GM12878 (cell line): ENCODE data around the gene ATCAY. TPM values are rescaled to one million over a fixed set of nuclear protein-coding genes. Genes with fewer than 3 reads are reported as not detected.
"Not testable (repeated sequence)": the region's sequence is repeated elsewhere in the genome, so short reads cannot be mapped to it uniquely, and the experiment has no call there.

Experiments used
- ATAC-seq: fragments of 200-7000 bp; cut with Tn5 transposase; 3 replicates; pipeline ENCODE4 v1.9.1; 2020; ENCODE audit warnings: mild to moderate bottlenecking, moderate library complexity
- BruUV-seq: library from RNA; stranded (reverse); fragments of 400-500 nt; replicated peaks from 2 replicates; lab custom pipeline; 2021; lab: Mats Ljungman, UMichigan
- CTCF ChIA-PET: fragments of 300-600 bp; sonication (Branson Sonifier 250); formaldehyde crosslinking; extraction: SDS; loops from one replicate; lab custom pipeline; 2021; ENCODE audit warnings: inconsistent platforms; lab: Yijun Ruan, JAX
- POLR2A ChIA-PET: fragments of 350-600 bp; formaldehyde crosslinking; extraction: SDS; loops from one replicate; lab custom pipeline; 2021; ENCODE audit warnings: inconsistent platforms; lab: Charles Lee
- RAD21 ChIA-PET: fragments of 300-600 bp; sonication (Branson Sonifier 250); formaldehyde crosslinking; loops from one replicate; lab custom pipeline; 2023; ENCODE audit warnings: antibody characterized with exemption; ENCODE audit not compliant: unreplicated experiment; lab: Charles Lee
- SMC1A ChIA-PET: fragments of 300-600 bp; sonication (Branson Sonifier 250); formaldehyde crosslinking; loops from one replicate; lab custom pipeline; 2023; ENCODE audit not compliant: unreplicated experiment, uncharacterized antibody; lab: Charles Lee
- DNase-seq: peaks from one replicate; pipeline ENCODE4 v3.0.0-alpha.2; 2011; ENCODE audit warnings: low read depth, low spot score
- FAIRE-seq: peaks from 3 replicates; lab custom pipeline; 2011; peaks lifted over from hg19 to GRCh38; lab: Jason Lieb, UNC
- H2AFZ ChIP-seq: 2 replicates; pipeline ENCODE4 v1.6.0; 2011; ENCODE audit warnings: low read depth, low read length, control low read depth; ENCODE audit not compliant: control insufficient read depth
- H3K27ac ChIP-seq: 2 replicates; pipeline ENCODE4 v1.5.1; 2011; ENCODE audit warnings: control low read depth; ENCODE audit not compliant: control insufficient read depth, insufficient read depth
- H3K27me3 ChIP-seq, 2 experiments: replicated peaks in 1 of 2; 2 replicates each; pipeline versions ENCODE4 v1.6.0 to v1.6.1; 2011; ENCODE audit warnings: low read length in 1 of 2; ENCODE audit not compliant: control insufficient read depth in 2 of 2, insufficient read depth in 2 of 2
- H3K36me3 ChIP-seq, 2 experiments: 2 replicates each; pipeline ENCODE4 v1.5.1; 2011; ENCODE audit warnings: low read length in 1 of 2; ENCODE audit not compliant: control insufficient read depth in 2 of 2, insufficient read depth in 2 of 2
- H3K4me1 ChIP-seq: 2 replicates; pipeline ENCODE4 v1.6.1; 2011; ENCODE audit warnings: mild to moderate bottlenecking, low read length, moderate library complexity, mixed read lengths; ENCODE audit not compliant: control insufficient read depth, insufficient read depth
- H3K4me2 ChIP-seq: 2 replicates; pipeline ENCODE4 v1.6.0; 2011; ENCODE audit warnings: control low read depth; ENCODE audit not compliant: control insufficient read depth, insufficient read depth
- H3K4me3 ChIP-seq: fragments of 200-600 bp; sonication (generic); 2 replicates; pipeline ENCODE4 v1.5.1; 2016
- H3K79me2 ChIP-seq: 2 replicates; pipeline ENCODE4 v1.6.0; 2011; ENCODE audit warnings: low read length; ENCODE audit not compliant: control insufficient read depth, insufficient read depth
- H3K9ac ChIP-seq: 2 replicates; pipeline ENCODE4 v1.8.0; 2011; ENCODE audit warnings: low read length, control low read depth, mixed read lengths; ENCODE audit not compliant: control insufficient read depth, insufficient read depth
- H3K9me3 ChIP-seq: replicated peaks from 3 replicates; pipeline ENCODE4 v1.5.1; 2011; ENCODE audit warnings: mild to moderate bottlenecking, low read length; ENCODE audit not compliant: control insufficient read depth, insufficient read depth
- H4K20me1 ChIP-seq: 2 replicates; pipeline ENCODE4 v1.6.0; 2011; ENCODE audit not compliant: control insufficient read depth, insufficient read depth
- ATF7 ChIP-seq: fragments of 450-650 bp; IDR thresholded peaks from 2 replicates; pipeline ENCODE4 v1.6.1; 2016; ENCODE audit warnings: low read depth, mild to moderate bottlenecking
- MEF2B ChIP-seq: fragments of 450-650 bp; IDR thresholded peaks from 2 replicates; pipeline ENCODE4 v1.6.1; 2018; ENCODE audit warnings: mild to moderate bottlenecking, moderate library complexity; ENCODE audit not compliant: partially characterized antibody, poor library complexity, severe bottlenecking
- RELA ChIP-seq: fragments of 450-650 bp; IDR thresholded peaks from 2 replicates; pipeline ENCODE4 v1.8.0; 2014; ENCODE audit warnings: borderline replicate concordance; ENCODE audit not compliant: partially characterized antibody
- SREBF2 ChIP-seq: IDR thresholded peaks from 2 replicates; pipeline ENCODE4 v1.6.1; 2012; ENCODE audit warnings: mild to moderate bottlenecking, low read length
- WGBS: methylation state at CpG from one replicate; pipeline ENCODE4 v1.1.6; 2016; ENCODE audit warnings: low lambda C conversion rate; ENCODE audit not compliant: insufficient replicate concordance, insufficient coverage; ENCODE audit errors: missing lambda C conversion rate; 5-methylcytosine and 5-hydroxymethylcytosine counted together
- in situ Hi-C: fragments of 300-500 bp; cut with MboI; formaldehyde crosslinking; loops from 9 replicates; pipeline ENCODE4 v1.14.3; 2018; ENCODE audit warnings: mixed read lengths
- intact Hi-C: fragments of 100-400 bp; cut with micrococcal nuclease; formaldehyde crosslinking; loops from one replicate; pipeline ENCODE4 v1.14.2; 2022; ENCODE audit not compliant: unreplicated experiment
- polyA plus RNA-seq, 11 experiments: library from polyadenylated mRNA; depleted of rRNA in 4 of 11; unstranded in 6 of 11; stranded (reverse) in 5 of 11; fragments of >200 nt; fragmentation: Nextera tagmentation in 4 of 11; fragmentation: Illumina TruSeq in 1 of 11; extraction: Ambion mirVana in 4 of 11; extraction: Trizol in 1 of 11; gene quantifications; 1 replicate in 1 of 11; 2 replicates in 10 of 11; pipeline versions ENCODE4 v1.2.1 to v1.2.3, GENCODE V29; 2011 to 2016; ENCODE audit warnings: inconsistent platforms in 2 of 11, missing spikeins in 2 of 11, low read depth in 1 of 11
- total RNA-seq, 4 experiments: library from RNA; depleted of rRNA in 3 of 4; stranded (reverse); fragments of >200 nt in 3 of 4; fragmentation: Illumina TruSeq in 1 of 4; extraction: Trizol in 1 of 4; gene quantifications; 2 replicates each; pipeline versions ENCODE4 v1.2.1 to v1.2.3, GENCODE V29; 2013 to 2021

The ATCAY gene
- total and polyA plus RNA-seq, 10 of the 15 experiments (the other 5 are each of a cell fraction or from before 2014, with no cell fraction given), result under 0.01 to 0.04 (median 0.02) TPM; not detected in 4

GRCh38 chr19:3966051-3967017 is 85.8 kb downstream of the ATCAY start:
- 88% methylated on average over 30 of the region's 30 CpGs for WGBS
- no peak for TF ChIP-seq ATF7
- TF ChIP-seq RELA, result no peak
- no peak for TF ChIP-seq MEF2B
- TF ChIP-seq SREBF2, result no peak
- SMC1A ChIA-PET, result no interaction called here
- in situ Hi-C loops (no loop called here), intact Hi-C loops (no loop called here)
- no peak overlapping the region for H3K4me3 ChIP-seq
- no peak overlapping the region for H3K4me2 ChIP-seq
- RAD21 ChIA-PET, result no interaction called here
- peaks cover 2% of the 10 kb centered on the region for H3K4me1 ChIP-seq
- ATAC-seq, result no peak
- peaks cover 3 to 7% of the 10 kb centered on the region in 2 experiments; a peak in 3 of 4 replicates for H3K36me3 ChIP-seq
- H3K27ac ChIP-seq, result no peak overlapping the region
- no peaks in the 10 kb centered on the region for H4K20me1 ChIP-seq
- H2AFZ ChIP-seq, result no peak overlapping the region
- no peaks in the 10 kb centered on the region for H3K27me3 ChIP-seq
- BruUV-seq, result no TSS peak
- H3K79me2 ChIP-seq, result peaks cover 18% of the 10 kb centered on the region
- no peak for DNase-seq
- H3K9ac ChIP-seq, result no peak overlapping the region
- no peaks in the 10 kb centered on the region for H3K9me3 ChIP-seq
- FAIRE-seq, result no peak
- CTCF ChIA-PET, result no interaction called here
- POLR2A ChIA-PET, result no interaction called here

DNA sequence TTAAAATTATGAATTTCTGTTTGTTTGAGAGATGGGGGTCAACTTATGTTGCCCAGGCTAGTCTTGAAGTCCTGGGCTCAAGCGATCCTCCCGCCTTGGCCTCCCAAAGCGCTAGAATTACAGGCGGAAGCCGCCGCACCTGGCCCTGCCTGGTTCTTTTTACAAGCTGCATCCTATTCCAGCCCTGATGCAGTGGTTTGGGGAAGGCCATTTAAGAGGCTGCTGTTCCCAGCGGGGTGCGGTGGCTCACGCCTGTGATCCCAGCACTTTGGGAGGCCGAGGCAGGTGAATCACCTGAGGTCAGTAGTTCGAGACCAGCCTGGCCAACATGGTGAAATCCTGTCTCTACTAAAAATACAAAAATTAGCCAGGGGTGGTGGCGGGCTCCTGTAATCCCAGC is 87.5 kb downstream of the ATCAY start:
- H3K79me2 ChIP-seq, result peaks cover 18% of the 10 kb centered on the region
- RAD21 ChIA-PET, H3K4me1 ChIP-seq, H3K27ac ChIP-seq, FAIRE-seq, H4K20me1 ChIP-seq, H3K9me3 ChIP-seq, intact Hi-C loops, H3K9ac ChIP-seq, POLR2A ChIA-PET, BruUV-seq, H3K27me3 ChIP-seq, H3K4me3 ChIP-seq, H2AFZ ChIP-seq, CTCF ChIA-PET, H3K36me3 ChIP-seq, DNase-seq, ATAC-seq, H3K4me2 ChIP-seq, in situ Hi-C loops: not testable (repeated sequence)
- SMC1A ChIA-PET, result interaction anchor here (0.5 kb wide), 1 partner anchor 30 kb away, joined by 3 read pairs; no protein-coding TSS in a partner anchor
- 97% methylated on average over 11 of the region's 12 CpGs for WGBS
